ENCODE results near the gene MGAT5.

Gene MGAT5

DNA sequence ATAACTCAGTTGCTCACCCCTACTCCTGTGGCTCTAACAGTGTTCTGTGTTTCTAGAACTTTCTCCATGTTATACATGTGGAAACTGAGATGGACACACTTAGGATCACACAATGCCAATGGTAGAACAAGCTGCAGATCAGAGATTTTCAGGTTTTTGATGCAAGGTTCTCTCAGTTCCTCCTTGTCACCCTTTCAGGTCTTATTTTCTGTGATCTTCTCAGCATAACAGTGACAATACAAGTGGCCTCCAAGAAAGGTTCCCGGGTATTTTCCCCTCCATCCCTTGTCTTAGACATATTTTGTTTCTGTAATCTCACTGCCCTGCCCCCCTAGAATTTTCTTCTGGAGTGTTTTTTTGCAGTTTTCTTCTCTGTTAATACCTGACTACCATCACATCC, 6.2 kb upstream of the MGAT5 start:
- in situ Hi-C loops (cut with HindIII; ENCODE audit: low pct_ligation_motif_present, low pct_unique_long_range_greater_than_20kb, low sequenced_read_pairs): no loop called here
- DNase-seq: no peak

- in situ Hi-C loops (cut with HindIII; ENCODE audit: low pct_ligation_motif_present, low pct_unique_long_range_greater_than_20kb, low sequenced_read_pairs): no loop called here
- DNase-seq: no peak
Measured at GRCh38 chr2:134248913-134249312, 5.0 kb upstream of the MGAT5 start.

GRCh38 chr2:134249755-134250154, 4.1 kb upstream of the MGAT5 start:
- in situ Hi-C loops (cut with HindIII; ENCODE audit: low pct_ligation_motif_present, low pct_unique_long_range_greater_than_20kb, low sequenced_read_pairs): no loop called here
- no peak for DNase-seq

- no peak for DNase-seq
- in situ Hi-C loops (cut with HindIII; ENCODE audit: low pct_ligation_motif_present, low pct_unique_long_range_greater_than_20kb, low sequenced_read_pairs): no loop called here
Measured at GRCh38 chr2:134250840-134251461, 2.9 kb upstream of the MGAT5 start.

DNA sequence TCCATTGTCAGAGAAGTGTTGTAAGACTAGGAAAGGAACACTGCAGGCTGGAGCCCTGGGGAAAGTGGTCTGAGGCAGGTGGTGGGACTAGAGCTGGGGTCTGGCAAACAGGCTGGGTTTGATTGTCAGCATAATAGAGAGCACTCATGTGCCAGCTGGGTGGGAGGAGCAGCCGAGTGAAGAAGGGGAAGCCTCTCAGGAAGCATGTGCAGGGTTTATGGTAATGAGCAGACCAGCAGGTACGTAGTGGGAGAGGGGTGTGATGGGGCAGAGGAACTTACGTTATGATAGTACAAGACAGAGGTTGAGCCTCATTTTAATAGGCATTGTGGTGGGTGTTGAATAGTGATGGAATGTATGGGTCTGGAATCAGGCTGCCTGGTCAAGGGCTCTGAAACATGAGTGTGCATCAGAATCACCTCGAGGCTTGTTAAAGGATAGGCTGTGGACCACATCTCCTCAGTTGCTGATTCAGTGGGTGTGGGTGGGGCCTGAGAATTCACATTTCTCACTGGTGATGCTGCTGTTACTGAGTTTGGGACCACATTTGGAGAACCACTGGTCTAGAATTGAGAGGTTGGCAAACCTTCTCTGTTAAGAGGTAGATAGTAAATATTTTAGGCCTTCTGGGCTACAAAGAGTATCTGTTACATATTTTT, 1.7 kb upstream of the MGAT5 start:
- DNase-seq: no peak
- in situ Hi-C loops (cut with HindIII; ENCODE audit: low pct_ligation_motif_present, low pct_unique_long_range_greater_than_20kb, low sequenced_read_pairs): no loop called here

DNA sequence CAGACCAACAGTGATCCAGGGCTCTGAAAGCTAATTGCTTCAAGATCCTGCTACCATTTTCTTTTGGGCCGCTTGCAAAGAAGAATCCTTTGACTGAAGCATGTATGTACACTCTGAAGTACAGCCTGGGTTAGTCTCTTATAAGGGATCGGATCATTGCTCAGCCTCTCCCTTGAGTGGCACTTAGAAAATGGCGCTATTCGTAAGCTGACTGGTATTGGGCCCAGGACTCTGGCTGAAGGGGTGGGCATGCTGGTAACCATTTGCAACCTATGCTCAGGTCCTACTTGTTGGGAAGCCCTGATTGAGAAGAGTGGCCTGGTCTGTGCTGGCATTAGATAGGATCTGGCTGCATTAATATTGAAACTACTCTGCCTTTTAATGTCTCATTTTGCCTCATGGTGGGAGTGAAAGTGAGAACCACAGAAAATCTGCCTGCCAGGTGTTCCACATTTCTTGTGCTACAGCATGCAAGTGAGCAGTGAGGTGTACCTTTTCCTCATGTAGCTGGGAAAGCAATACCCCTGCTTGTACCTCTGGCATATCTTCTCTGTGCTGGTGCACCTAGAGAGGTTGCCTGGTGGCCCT, 661 bp upstream of the MGAT5 start:
- in situ Hi-C loops (cut with HindIII; ENCODE audit: low pct_ligation_motif_present, low pct_unique_long_range_greater_than_20kb, low sequenced_read_pairs): no loop called here
- DNase-seq: no peak

GRCh38 chr2:134254824-134255223, 952 bp downstream of the MGAT5 start:
- no peak for DNase-seq
- in situ Hi-C loops (cut with HindIII; ENCODE audit: low pct_ligation_motif_present, low pct_unique_long_range_greater_than_20kb, low sequenced_read_pairs): no loop called here

- DNase-seq: no peak
- in situ Hi-C loops (cut with HindIII; ENCODE audit: low pct_ligation_motif_present, low pct_unique_long_range_greater_than_20kb, low sequenced_read_pairs): no loop called here
Measured at GRCh38 chr2:134256956-134257355, 3.1 kb downstream of the MGAT5 start.

GRCh38 chr2:134257509-134257908, 3.6 kb downstream of the MGAT5 start:
- no peak for DNase-seq
- in situ Hi-C loops (cut with HindIII; ENCODE audit: low pct_ligation_motif_present, low pct_unique_long_range_greater_than_20kb, low sequenced_read_pairs): no loop called here

DNA sequence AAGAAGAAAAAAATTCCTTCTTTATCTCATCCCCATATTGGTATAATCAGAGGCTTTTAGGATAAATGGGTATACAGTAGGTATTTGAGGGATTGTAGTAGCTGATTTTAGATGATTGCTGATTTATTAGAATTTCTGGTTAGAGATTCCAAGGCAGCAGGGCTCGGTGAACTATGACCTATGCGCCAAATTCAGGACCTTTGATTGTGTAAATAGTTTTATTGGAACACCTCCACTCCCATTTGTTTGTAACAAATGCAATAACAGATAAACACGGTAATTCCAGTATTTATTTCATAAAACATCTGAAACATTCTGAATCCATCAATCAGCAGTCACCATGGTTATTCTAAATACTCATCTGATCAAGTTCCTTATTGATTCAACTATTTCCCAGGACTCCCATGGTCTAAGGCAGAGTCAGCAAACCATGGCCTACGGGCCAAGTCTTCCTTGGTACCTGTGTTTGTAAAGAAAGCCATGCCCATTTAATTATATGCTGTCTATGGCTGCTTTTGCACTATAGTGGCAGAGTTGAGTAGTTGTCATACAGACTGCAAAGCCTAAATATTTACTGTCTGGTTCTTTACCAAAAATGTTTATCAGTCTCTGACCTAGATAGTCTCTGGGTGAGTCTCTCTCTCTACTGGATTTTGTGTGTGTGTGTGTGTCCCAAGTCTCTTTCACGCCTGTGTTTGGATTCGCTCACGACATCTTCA, 4.3 kb downstream of the MGAT5 start:
- no peak for DNase-seq
- in situ Hi-C loops (cut with HindIII; ENCODE audit: low pct_ligation_motif_present, low pct_unique_long_range_greater_than_20kb, low sequenced_read_pairs): no loop called here

- in situ Hi-C loops (cut with HindIII; ENCODE audit: low pct_ligation_motif_present, low pct_unique_long_range_greater_than_20kb, low sequenced_read_pairs): no loop called here
- DNase-seq: no peak
Measured at GRCh38 chr2:134258684-134259388, 5.0 kb downstream of the MGAT5 start.

DNA sequence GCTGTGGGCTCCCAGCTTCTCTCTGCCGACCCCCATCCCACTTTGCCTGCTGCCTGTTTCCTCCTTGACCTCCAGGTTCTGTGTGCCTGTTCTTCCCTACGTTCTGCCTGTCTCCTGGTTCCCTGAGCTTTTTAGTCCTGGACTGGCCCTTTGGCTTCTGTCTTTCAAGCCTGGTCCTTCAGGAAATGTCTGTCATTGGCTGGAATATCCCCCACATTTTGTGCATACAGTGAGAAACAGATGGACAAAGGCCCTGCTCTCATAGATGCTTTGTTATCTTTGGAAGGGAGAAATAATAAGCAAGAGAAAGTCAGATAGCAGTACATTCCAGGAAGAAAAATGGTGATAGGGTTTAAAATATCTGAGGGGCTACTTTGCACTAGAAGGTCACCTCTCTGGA, 5.7 kb downstream of the MGAT5 start:
- no peak for DNase-seq
- in situ Hi-C loops (cut with HindIII; ENCODE audit: low pct_ligation_motif_present, low pct_unique_long_range_greater_than_20kb, low sequenced_read_pairs): no loop called here

- DNase-seq: no peak
- in situ Hi-C loops (cut with HindIII; ENCODE audit: low pct_ligation_motif_present, low pct_unique_long_range_greater_than_20kb, low sequenced_read_pairs): no loop called here
Measured at GRCh38 chr2:134259994-134260393, 6.1 kb downstream of the MGAT5 start.

DNA sequence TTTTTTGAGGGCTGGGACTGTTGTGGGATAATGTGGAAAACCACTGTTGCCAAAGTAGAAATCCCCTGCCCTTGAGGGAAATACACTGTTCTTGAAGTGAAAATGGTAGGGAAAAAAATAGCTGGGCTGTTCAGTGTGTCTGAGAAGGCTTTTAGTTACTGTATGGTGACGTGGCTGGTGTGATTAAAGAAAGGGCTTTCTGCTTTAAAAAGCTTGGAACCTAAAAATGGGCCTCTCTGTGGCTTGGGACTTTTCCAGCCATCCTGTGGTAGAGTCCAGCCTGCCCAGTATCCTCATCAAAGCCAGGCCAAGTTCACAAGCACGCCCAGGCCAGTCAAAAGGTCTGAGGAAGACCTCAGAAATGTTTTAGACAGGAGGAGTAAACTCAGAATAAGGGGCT, 6.8 kb downstream of the MGAT5 start:
- in situ Hi-C loops (cut with HindIII; ENCODE audit: low pct_ligation_motif_present, low pct_unique_long_range_greater_than_20kb, low sequenced_read_pairs): no loop called here
- DNase-seq: no peak

- in situ Hi-C loops (cut with HindIII; ENCODE audit: low pct_ligation_motif_present, low pct_unique_long_range_greater_than_20kb, low sequenced_read_pairs): no loop called here
Measured at GRCh38 chr2:134261398-134262131, 7.7 kb downstream of the MGAT5 start.

DNA sequence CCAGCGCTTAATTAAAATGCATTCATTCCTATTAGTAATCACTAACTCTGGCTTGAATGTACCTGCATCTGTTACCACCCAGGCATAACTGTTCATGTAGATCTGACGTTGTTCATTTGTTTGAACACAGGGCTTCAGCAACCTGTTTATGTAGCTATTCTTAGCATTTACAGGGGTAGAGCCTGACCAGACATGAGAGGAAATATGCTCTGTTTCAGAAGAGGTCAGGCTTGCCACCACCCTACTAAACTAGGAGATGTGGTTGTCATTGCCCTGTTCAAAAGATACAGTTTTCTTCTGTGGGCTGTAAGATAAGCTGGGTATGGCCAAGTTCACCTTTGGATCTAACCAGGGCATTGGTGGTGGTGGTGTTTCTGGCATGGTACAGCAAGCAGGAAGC, 8.8 kb downstream of the MGAT5 start:
- in situ Hi-C loops (cut with HindIII; ENCODE audit: low pct_ligation_motif_present, low pct_unique_long_range_greater_than_20kb, low sequenced_read_pairs): no loop called here
- DNase-seq: no peak

More at GRCh38 chr2:134261398-134262131, 7.7 kb downstream of the MGAT5 start:
- no peak for DNase-seq

DNA sequence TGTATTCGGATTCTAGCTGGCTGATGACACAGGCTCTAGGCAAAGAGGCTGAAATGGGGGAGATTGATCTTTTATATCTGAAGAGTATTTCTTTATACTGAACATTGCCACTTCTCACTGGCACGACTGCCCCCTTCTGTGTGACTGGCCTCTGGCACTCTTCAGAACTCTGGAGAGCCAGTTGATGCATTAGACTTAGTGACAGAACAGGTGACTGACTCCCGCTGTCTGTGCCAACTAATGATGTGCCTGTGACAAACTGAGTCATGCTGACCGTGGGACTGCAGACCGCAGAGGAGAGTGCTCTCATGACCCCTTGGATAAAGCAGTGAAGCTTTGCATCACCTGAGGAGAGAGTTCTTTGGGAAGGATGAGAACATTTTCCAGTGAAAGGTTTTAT, 14.4 kb downstream of the MGAT5 start:
- in situ Hi-C loops (cut with HindIII; ENCODE audit: low pct_ligation_motif_present, low pct_unique_long_range_greater_than_20kb, low sequenced_read_pairs): no loop called here
- DNase-seq: peak; percentile 32

DNA sequence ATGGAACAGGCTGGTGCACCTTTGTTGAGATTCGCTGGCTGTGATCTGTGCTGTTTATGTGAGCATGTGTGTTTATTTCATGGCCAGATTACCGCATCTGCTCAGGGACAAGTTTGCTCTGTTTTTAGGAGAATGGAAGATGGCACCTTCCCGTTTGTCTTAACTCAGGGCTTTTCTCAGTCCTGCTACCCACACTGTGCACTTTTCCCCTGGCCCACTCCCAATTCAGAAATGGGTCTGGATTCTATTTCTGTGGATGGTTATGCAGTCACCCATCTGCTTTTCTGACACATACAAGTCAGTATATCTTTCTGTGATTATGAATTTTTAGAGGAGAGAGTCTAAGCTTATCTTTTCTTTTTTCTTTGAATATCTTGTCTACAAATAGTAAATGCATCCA, 15.4 kb downstream of the MGAT5 start:
- in situ Hi-C loops (cut with HindIII; ENCODE audit: low pct_ligation_motif_present, low pct_unique_long_range_greater_than_20kb, low sequenced_read_pairs): no loop called here
- no peak for DNase-seq

Measured in ACHN (cell line).